HL-60 (cell line): ENCODE results near the gene SLC25A10.

Experiments
- DNase-seq, 2 experiments: peaks; one replicate each; pipeline ENCODE4 v3.0.0-alpha.2; 2010 to 2020; ENCODE audit warnings: low read depth in 1 of 2, low spot score in 1 of 2
- H3K27ac ChIP-seq: fragments of 250-450 bp; sonication (Bioruptor Pico); replicated peaks from 2 replicates; pipeline ENCODE4 v1.5.1; 2020; ENCODE audit warnings: mild to moderate bottlenecking, moderate library complexity
- H3K27me3 ChIP-seq: fragments of 250-450 bp; sonication (Bioruptor Pico); 2 replicates; pipeline ENCODE4 v1.5.1; 2021; ENCODE audit warnings: mild to moderate bottlenecking, moderate library complexity; ENCODE audit not compliant: insufficient read depth, poor library complexity, severe bottlenecking
- H3K4me3 ChIP-seq: replicated peaks from 2 replicates; pipeline ENCODE4 v1.5.1; 2011; ENCODE audit warnings: mild to moderate bottlenecking, control low read depth, low read length; ENCODE audit not compliant: insufficient read depth
- GABPA ChIP-seq: IDR thresholded peaks from 2 replicates; pipeline ENCODE4 v1.6.1; 2012; ENCODE audit warnings: low read depth
- POLR2AphosphoS5 ChIP-seq: IDR thresholded peaks from 2 replicates; pipeline ENCODE4 v1.6.1; 2012; ENCODE audit warnings: low read depth
- SPI1 ChIP-seq: IDR thresholded peaks from 2 replicates; pipeline ENCODE4 v1.6.1; 2012; ENCODE audit warnings: low read depth, mild to moderate bottlenecking, borderline replicate concordance
- TF ChIP-seq, protein P1 (sequence below): IDR thresholded peaks from one replicate; pipeline ENCODE4 v1.5.1; 2011; ENCODE audit warnings: low read length, control low read depth, inconsistent platforms; ENCODE audit not compliant: insufficient read depth
- TF ChIP-seq, protein P2 (sequence below): IDR thresholded peaks from 2 replicates; pipeline ENCODE4 v1.6.1; 2012; ENCODE audit warnings: low read depth; ENCODE audit not compliant: insufficient replicate concordance

The SLC25A10 gene

DNA sequence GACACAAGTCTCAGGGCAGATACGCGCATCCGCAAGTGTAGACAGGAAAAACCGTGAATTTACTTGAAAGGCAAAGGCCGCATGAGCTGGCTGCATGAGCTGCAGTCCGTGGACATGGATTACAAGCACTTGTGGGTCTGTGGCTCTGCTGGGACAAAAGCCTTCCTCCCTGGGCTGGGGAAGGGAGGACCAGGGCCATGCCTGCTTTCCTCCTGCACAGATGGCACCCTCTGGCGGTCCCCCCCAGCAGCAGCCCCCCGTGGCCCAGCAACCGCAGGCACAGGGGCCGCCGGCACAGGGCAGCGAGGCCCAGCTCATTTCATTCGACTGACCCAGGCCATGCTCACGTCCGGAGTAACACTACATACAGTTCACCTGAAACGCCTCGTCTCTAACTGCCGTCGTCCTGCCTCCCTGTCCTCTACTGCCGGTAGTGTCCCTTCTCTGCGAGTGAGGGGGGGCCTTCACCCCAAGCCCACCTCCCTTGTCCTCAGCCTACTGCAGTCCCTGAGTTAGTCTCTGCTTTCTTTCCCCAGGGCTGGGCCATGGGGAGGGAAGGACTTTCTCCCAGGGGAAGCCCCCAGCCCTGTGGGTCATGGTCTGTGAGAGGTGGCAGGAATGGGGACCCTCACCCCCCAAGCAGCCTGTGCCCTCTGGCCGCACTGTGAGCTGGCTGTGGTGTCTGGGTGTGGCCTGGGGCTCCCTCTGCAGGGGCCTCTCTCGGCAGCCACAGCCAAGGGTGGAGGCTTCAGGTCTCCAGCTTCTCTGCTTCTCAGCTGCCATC lies 10.6 kb upstream of the SLC25A10 start:
- peak overlapping the region; percentile 84 for H3K4me3 ChIP-seq
- no peaks in the 10 kb centered on the region for H3K27me3 ChIP-seq
- peak in 1 of 2 experiments; percentile 63 for DNase-seq
- H3K27ac ChIP-seq: peak overlapping the region; percentile 95
- TF ChIP-seq, protein P1, sequence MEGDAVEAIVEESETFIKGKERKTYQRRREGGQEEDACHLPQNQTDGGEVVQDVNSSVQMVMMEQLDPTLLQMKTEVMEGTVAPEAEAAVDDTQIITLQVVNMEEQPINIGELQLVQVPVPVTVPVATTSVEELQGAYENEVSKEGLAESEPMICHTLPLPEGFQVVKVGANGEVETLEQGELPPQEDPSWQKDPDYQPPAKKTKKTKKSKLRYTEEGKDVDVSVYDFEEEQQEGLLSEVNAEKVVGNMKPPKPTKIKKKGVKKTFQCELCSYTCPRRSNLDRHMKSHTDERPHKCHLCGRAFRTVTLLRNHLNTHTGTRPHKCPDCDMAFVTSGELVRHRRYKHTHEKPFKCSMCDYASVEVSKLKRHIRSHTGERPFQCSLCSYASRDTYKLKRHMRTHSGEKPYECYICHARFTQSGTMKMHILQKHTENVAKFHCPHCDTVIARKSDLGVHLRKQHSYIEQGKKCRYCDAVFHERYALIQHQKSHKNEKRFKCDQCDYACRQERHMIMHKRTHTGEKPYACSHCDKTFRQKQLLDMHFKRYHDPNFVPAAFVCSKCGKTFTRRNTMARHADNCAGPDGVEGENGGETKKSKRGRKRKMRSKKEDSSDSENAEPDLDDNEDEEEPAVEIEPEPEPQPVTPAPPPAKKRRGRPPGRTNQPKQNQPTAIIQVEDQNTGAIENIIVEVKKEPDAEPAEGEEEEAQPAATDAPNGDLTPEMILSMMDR: peak; percentile 4
- TF ChIP-seq, protein P2, sequence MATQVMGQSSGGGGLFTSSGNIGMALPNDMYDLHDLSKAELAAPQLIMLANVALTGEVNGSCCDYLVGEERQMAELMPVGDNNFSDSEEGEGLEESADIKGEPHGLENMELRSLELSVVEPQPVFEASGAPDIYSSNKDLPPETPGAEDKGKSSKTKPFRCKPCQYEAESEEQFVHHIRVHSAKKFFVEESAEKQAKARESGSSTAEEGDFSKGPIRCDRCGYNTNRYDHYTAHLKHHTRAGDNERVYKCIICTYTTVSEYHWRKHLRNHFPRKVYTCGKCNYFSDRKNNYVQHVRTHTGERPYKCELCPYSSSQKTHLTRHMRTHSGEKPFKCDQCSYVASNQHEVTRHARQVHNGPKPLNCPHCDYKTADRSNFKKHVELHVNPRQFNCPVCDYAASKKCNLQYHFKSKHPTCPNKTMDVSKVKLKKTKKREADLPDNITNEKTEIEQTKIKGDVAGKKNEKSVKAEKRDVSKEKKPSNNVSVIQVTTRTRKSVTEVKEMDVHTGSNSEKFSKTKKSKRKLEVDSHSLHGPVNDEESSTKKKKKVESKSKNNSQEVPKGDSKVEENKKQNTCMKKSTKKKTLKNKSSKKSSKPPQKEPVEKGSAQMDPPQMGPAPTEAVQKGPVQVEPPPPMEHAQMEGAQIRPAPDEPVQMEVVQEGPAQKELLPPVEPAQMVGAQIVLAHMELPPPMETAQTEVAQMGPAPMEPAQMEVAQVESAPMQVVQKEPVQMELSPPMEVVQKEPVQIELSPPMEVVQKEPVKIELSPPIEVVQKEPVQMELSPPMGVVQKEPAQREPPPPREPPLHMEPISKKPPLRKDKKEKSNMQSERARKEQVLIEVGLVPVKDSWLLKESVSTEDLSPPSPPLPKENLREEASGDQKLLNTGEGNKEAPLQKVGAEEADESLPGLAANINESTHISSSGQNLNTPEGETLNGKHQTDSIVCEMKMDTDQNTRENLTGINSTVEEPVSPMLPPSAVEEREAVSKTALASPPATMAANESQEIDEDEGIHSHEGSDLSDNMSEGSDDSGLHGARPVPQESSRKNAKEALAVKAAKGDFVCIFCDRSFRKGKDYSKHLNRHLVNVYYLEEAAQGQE: no peak

DNA sequence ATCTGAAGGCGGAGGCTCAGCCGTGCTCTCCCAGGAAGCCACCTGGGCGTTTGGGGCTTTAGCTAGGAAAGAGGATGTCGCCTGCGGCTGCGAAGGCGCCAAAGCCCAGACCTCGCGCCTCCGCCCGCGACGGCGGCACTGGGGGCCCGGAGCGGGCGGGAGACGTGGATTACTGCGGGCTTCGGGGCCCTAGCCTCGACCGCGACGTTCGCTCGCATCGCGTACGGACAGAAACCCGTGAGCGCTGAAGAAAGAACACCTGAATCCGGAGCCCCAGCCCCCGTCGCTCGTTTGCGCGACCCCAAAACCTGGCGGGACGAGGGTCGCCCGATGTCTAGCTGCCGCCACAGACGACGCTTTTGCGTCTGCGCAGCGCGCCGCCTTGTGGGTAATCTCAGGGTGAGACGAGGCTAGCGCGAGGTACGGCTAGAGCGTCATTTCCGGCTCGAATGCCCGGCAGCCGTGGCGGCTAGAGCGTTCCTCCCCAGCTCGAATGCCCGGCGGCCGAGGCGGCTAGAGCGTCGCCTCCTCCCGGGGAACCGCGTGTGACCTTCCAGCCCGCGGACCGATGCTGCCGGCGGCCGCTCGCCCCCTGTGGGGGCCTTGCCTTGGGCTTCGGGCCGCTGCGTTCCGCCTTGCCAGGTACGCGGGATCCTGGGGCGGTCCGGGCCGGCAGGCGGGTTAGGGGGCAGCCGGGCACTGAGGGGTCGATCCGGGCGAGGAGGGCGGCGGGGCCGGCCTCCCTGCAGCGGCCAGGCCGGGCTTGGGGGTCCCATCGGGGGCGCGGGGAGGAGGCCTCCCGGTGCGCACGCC lies 8.9 kb upstream of the SLC25A10 start, which contains the start of gene MRPL12:
MRPL12 (plus strand) TSS at position 434 of the 813 bp plus-strand sequence; CDS start at position 569, 135 bp downstream.
- peak within 1 kb of the TSS; percentile 84 for H3K4me3 ChIP-seq
- peak; percentile 92 to 93 for DNase-seq
- TF ChIP-seq SPI1 (peak; percentile 21; the same call in 1 of the 2 replicates), GABPA (peak; percentile 78), POLR2AphosphoS5 (peak; percentile 56)
- TF ChIP-seq, protein P2: peak; percentile 43
- TF ChIP-seq, protein P1: no peak
- peak within 1 kb of the TSS; percentile 95 for H3K27ac ChIP-seq
- no peaks in the 10 kb centered on the region for H3K27me3 ChIP-seq

DNA sequence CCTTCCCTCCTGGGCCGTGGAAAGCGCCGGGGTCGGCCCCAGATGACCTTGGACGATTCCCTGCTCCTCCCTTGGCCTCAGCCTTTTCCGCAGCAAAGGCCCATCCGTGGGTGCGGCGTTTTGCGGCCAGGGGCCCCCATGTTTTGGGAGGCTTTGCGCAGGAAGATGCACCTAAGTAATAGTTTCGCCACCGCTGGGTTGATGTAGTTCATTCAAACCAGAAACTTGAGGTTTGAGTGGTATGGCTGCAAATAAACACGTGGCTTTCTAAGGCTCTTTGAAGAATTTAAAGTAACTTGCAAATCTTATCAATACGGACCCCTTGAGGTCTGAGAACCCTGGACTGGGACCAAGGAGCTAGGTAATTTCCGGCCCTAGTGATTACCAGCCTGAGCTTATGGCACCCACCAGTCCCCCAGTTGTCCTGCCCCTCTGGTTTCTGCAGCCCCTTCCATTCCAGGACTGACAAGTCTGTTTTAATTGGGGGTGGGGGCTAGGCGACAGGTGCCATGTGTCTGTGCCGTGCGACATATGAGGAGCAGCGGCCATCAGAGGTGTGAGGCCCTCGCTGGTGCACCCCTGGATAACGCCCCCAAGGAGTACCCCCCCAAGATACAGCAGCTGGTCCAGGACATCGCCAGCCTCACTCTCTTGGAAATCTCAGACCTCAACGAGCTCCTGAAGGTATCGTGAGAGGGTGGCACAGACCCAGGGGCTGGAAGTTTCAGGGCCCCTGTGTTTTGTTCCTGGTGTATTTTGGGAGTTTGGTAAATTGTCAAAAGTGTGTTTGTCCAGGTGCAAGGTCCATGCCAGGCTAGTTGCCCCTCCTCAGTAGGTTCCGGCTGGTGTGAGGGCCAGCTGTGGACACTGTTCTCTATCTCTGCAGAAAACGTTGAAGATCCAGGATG lies 8.1 kb upstream of the SLC25A10 start:
- Histone ChIP-seq H3K27me3 (no peaks in the 10 kb centered on the region), H3K27ac (peak overlapping the region; percentile 95), H3K4me3 (peak overlapping the region; percentile 84)
- peak; percentile 59; the same call in 1 of the 2 replicates for TF ChIP-seq POLR2AphosphoS5
- no peak for TF ChIP-seq GABPA
- no peak for DNase-seq
